Pancreas (tissue), 10 donors: ENCODE data around the gene RTN4R. TPM values are rescaled to one million over a fixed set of nuclear protein-coding genes. Genes with fewer than 3 reads are reported as not detected.

Experiments
- ATAC-seq, 4 donors: fragments of 200-7000 bp; cut with Tn5 transposase; one replicate each; pipeline versions ENCODE4 v1.8.0 to v1.9.1; 2020; ENCODE audit warnings: mild to moderate bottlenecking in 4 of 4, moderate library complexity in 4 of 4
- DNase-seq, 6 donors: peaks; one replicate each; pipeline ENCODE4 v3.0.0-alpha.2; 2020
- FAIRE-seq: peaks from 2 replicates; lab custom pipeline; 2012; peaks lifted over from hg19 to GRCh38; lab: Jason Lieb, UNC
- H3K27ac ChIP-seq, 4 donors: fragments of 200-600 bp; sonication (generic); 1 replicate in 3 of 4; 2 replicates in 1 of 4; pipeline versions ENCODE4 v1.5.0 to v1.8.0; 2020
- H3K27me3 ChIP-seq, 4 donors: fragments of 200-600 bp; one replicate each; pipeline ENCODE4 v1.8.0; 2021
- H3K36me3 ChIP-seq, 3 donors: fragments of 200-600 bp; sonication (generic) in 1 of 3; one replicate each; pipeline versions ENCODE4 v1.5.0 to v1.8.0; 2020 to 2021
- H3K4me1 ChIP-seq, 3 donors: fragments of 200-600 bp; one replicate each; pipeline ENCODE4 v1.8.0; 2021
- H3K4me3 ChIP-seq, 4 donors: fragments of 200-600 bp; sonication (generic) in 2 of 4; one replicate each; pipeline versions ENCODE4 v1.5.0 to v1.8.0; 2020 to 2021
- H3K9me3 ChIP-seq, 4 donors: fragments of 200-600 bp; one replicate each; pipeline ENCODE4 v1.8.0; 2021
- CTCF ChIP-seq, 4 donors: fragments of 200-600 bp; sonication (generic) in 3 of 4; IDR thresholded peaks; one replicate each; pipeline versions ENCODE4 v1.5.0 to v1.8.0; 2021; ENCODE audit warnings: antibody characterized with exemption in 4 of 4
- WGBS, 2 donors: extraction: QIAGEN DNeasy Blood & Tissue Kit; methylation state at CpG; one replicate each; pipeline ENCODE4 v1.1.7; 2013; 5-methylcytosine and 5-hydroxymethylcytosine counted together
- intact Hi-C, 3 donors: fragments of 100-400 bp; cut with DNase I; formaldehyde crosslinking; loops; one replicate each; pipeline versions ENCODE4 v1.11.1 to v1.14.2; 2022
- polyA plus RNA-seq, 2 donors: library from polyadenylated mRNA; stranded (reverse); fragments of 200-250 nt; gene quantifications; one replicate each; pipeline ENCODE4 v1.2.3, GENCODE V29; 2013
- total RNA-seq, 6 donors: library from RNA; stranded (reverse); fragmentation: NEBNext Ultra II Directional in 4 of 6; extraction: Animal tissue kit (Norgen Biotek cat#: 25700) in 4 of 6; gene quantifications; one replicate each; pipeline versions ENCODE4 v1.2.1 to v1.2.4, GENCODE V29; 2021 to 2023
- donor health status: healthy with polysubstance abuse.
- donor health status: DM: no; HTN: no; CAD: no; lungs with moderate emphysema.
- donor health status: DM: no; HTN: no; CAD: no.
- donor health status: control.
- donor health status: control.
- donor health status: Bipolar disorder and iron deficiency.
- donor health status: DM: yes; HTN: yes; CAD: no.
- donor health status: DM: no; HTN: no; CAD: no.
- donor health status: DM: no; HTN: no; CAD: no.
- donor health status: DM: yes; HTN: yes; CAD: no.

The RTN4R gene
- total and polyA plus RNA-seq, 8 donors: 0.88 to 7.4 (median 1.7) TPM

GRCh38 chr22:20204311-20204710 is 63.8 kb downstream of the RTN4R start:
- Histone ChIP-seq H3K27ac (peak overlapping the region in 3 of 4 donors; percentile 17 to 61 (median 25)), H3K4me1 (peaks cover 12 to 18% (median 13%) of the 10 kb centered on the region in 3 donors), H3K4me3 (no peak overlapping the region), H3K36me3 (no peaks in the 10 kb centered on the region), H3K27me3 (no peaks in the 10 kb centered on the region), H3K9me3 (no peaks in the 10 kb centered on the region)
- no peak for DNase-seq
- FAIRE-seq: no peak
- TF ChIP-seq CTCF (IDR thresholded peaks at IDR 0.05): no peak
- intact Hi-C loops: no loop called here
- no peak for ATAC-seq
- 83 to 86% methylated on average over 8 of the region's 8 CpGs for WGBS, 2 donors

- FAIRE-seq (no peak), ATAC-seq (peak; percentile 14 to 52 (median 37)), DNase-seq (peak in 3 of 6 donors; percentile 58 to 59 (median 58))
- H3K27me3 ChIP-seq: no peaks in the 10 kb centered on the region
- H3K4me1 ChIP-seq: peaks cover 12 to 18% (median 13%) of the 10 kb centered on the region in 3 donors
- no peaks in the 10 kb centered on the region for H3K36me3 ChIP-seq
- peak overlapping the region; percentile 25 to 61 (median 48) for H3K27ac ChIP-seq
- no peaks in the 10 kb centered on the region for H3K9me3 ChIP-seq
- 49 to 58% methylated on average over 10 to 11 of the region's 11 CpGs for WGBS, 2 donors
- H3K4me3 ChIP-seq: no peak overlapping the region
- intact Hi-C loops: no loop called here
- TF ChIP-seq CTCF (IDR thresholded peaks at IDR 0.05): no peak
These were observed 64.4 kb downstream of the RTN4R start for GRCh38 chr22:20203552-20204201.

GRCh38 chr22:20203142-20203551 is 65.0 kb downstream of the RTN4R start:
- WGBS, 2 donors: 44 to 45% methylated on average over 4 of the region's 4 CpGs
- no peak for TF ChIP-seq CTCF (IDR thresholded peaks at IDR 0.05)
- H3K36me3 ChIP-seq: no peaks in the 10 kb centered on the region
- H3K27me3 ChIP-seq: no peaks in the 10 kb centered on the region
- peaks cover 12 to 17% (median 12%) of the 10 kb centered on the region in 3 donors for H3K4me1 ChIP-seq
- H3K4me3 ChIP-seq: no peak overlapping the region
- FAIRE-seq: no peak
- intact Hi-C loops: no loop called here
- no peaks in the 10 kb centered on the region for H3K9me3 ChIP-seq
- H3K27ac ChIP-seq: peak overlapping the region; percentile 22 to 61 (median 48)
- peak in 2 of 4 donors; percentile 3 to 4 for ATAC-seq
- peak in 1 of 6 donors; percentile 34 for DNase-seq

- WGBS, 2 donors: 81 to 88% methylated on average over 13 of the region's 13 CpGs
- no peak for ATAC-seq
These were observed 66.2 kb downstream of the RTN4R start for GRCh38 chr22:20201837-20202392.

More at GRCh38 chr22:20201837-20202392, 66.2 kb downstream of the RTN4R start:
- Histone ChIP-seq H3K4me1 (peaks cover under 1 to 6% (median 3%) of the 10 kb centered on the region in 3 donors), H3K27ac (no peak overlapping the region), H3K4me3 (no peak overlapping the region), H3K27me3 (no peaks in the 10 kb centered on the region), H3K9me3 (no peaks in the 10 kb centered on the region), H3K36me3 (no peaks in the 10 kb centered on the region)
- no peak for FAIRE-seq
- no peak for DNase-seq
- TF ChIP-seq CTCF (IDR thresholded peaks at IDR 0.05): no peak
- intact Hi-C loops: no loop called here
